Endodermal cell (in vitro differentiated cells): ENCODE measurements around the gene PLCXD3. TPM values are rescaled to one million over a fixed set of nuclear protein-coding genes. Genes with fewer than 3 reads are reported as not detected.

ENCODE experiments used
- DNase-seq: peaks from one replicate; pipeline ENCODE4 v3.0.0-alpha.2; 2017
- H3K27ac ChIP-seq: 2 replicates; pipeline ENCODE4 v1.5.1; 2013; ENCODE audit warnings: mild to moderate bottlenecking, low read depth, low read length, moderate library complexity
- H3K27me3 ChIP-seq: 2 replicates; pipeline ENCODE4 v1.6.1; 2013; ENCODE audit warnings: mild to moderate bottlenecking, low read length, moderate library complexity; ENCODE audit not compliant: insufficient read depth, control insufficient read depth, poor library complexity, severe bottlenecking
- H3K36me3 ChIP-seq: 2 replicates; pipeline ENCODE4 v1.7.0; 2013; ENCODE audit warnings: mild to moderate bottlenecking, low read length, moderate library complexity; ENCODE audit not compliant: control insufficient read depth, insufficient read depth
- H3K4me1 ChIP-seq: one replicate; pipeline ENCODE4 v1.7.0; 2013; ENCODE audit warnings: low read length; ENCODE audit not compliant: control insufficient read depth, insufficient read depth
- H3K4me3 ChIP-seq: 2 replicates; pipeline ENCODE4 v1.5.1; 2013; ENCODE audit warnings: mild to moderate bottlenecking, low read length, moderate library complexity
- H3K9ac ChIP-seq: 2 replicates; pipeline ENCODE4 v1.6.1; 2013; ENCODE audit warnings: mild to moderate bottlenecking, low read length, moderate library complexity; ENCODE audit not compliant: poor library complexity, severe bottlenecking; ENCODE audit errors: extremely low read depth
- H3K9me3 ChIP-seq: 2 replicates; pipeline ENCODE4 v1.6.1; 2013; ENCODE audit warnings: mild to moderate bottlenecking, low read length, moderate library complexity; ENCODE audit not compliant: control insufficient read depth
- H3K27ac Mint-ChIP-seq: 2 replicates; pipeline ENCODE4 v1.8.0; 2020; ENCODE audit warnings: mixed read lengths
- H3K27me3 Mint-ChIP-seq: 2 replicates; pipeline ENCODE4 v1.8.0; 2021; ENCODE audit warnings: mild to moderate bottlenecking, mixed read lengths; ENCODE audit not compliant: insufficient read depth
- H3K36me3 Mint-ChIP-seq: 2 replicates; pipeline ENCODE4 v1.8.0; 2020; ENCODE audit warnings: low read depth, mixed read lengths
- H3K4me1 Mint-ChIP-seq: 2 replicates; pipeline ENCODE4 v1.8.0; 2020; ENCODE audit warnings: mixed read lengths
- H3K4me3 Mint-ChIP-seq: 2 replicates; pipeline ENCODE4 v1.8.0; 2020; ENCODE audit warnings: mild to moderate bottlenecking, moderate library complexity, mixed read lengths
- H3K9me3 Mint-ChIP-seq: 2 replicates; pipeline ENCODE4 v1.8.0; 2020; ENCODE audit warnings: mild to moderate bottlenecking, mixed read lengths
- CTCF ChIP-seq: fragments of 200-600 bp; sonication (generic); conservative IDR thresholded peaks from 2 replicates; pipeline ENCODE4 v1.5.0; 2021; ENCODE audit warnings: antibody characterized with exemption, mild to moderate bottlenecking
- WGBS, 2 experiments: methylation state at CpG; one replicate each; pipeline versions ENCODE4 v1.1.5 to v1.1.7; 2013; ENCODE audit warnings: missing lambda C conversion rate in 2 of 2, mixed read lengths in 1 of 2; ENCODE audit not compliant: insufficient coverage in 1 of 2, insufficient read length in 1 of 2; 5-methylcytosine and 5-hydroxymethylcytosine counted together
- total RNA-seq, 2 donors: library from RNA; stranded (reverse); fragmentation: NEBNext Ultra II Directional in 1 of 2; extraction: Animal tissue kit (Norgen Biotek cat#: 25700) in 1 of 2; gene quantifications; 2 replicates in 1 of 2; 3 replicates in 1 of 2; pipeline ENCODE4 v1.2.1, GENCODE V29; 2021

The PLCXD3 gene
- total RNA-seq, 2 donors from 2014 or later: 41.8 to 43.3 TPM

GRCh38 chr5:41547991-41548390, 37.6 kb upstream of the PLCXD3 start:
- no peak overlapping the region for H3K27ac ChIP-seq
- no peak for DNase-seq
- 100% methylated on average over 1 of the region's 1 CpG; no CpG with 5 or more reads in 1 of the 2 experiments for WGBS, 2 experiments
- H3K9me3 ChIP-seq: peaks cover 5% of the 10 kb centered on the region
- no peak overlapping the region for H3K9ac ChIP-seq
- no peak for TF ChIP-seq CTCF
- H3K4me3 ChIP-seq: no peak overlapping the region
- peaks cover 1% of the 10 kb centered on the region for H3K27me3 Mint-ChIP-seq
- H3K27ac Mint-ChIP-seq: no peak overlapping the region
- no peaks in the 10 kb centered on the region for H3K4me1 ChIP-seq
- no peaks in the 10 kb centered on the region for H3K36me3 ChIP-seq
- no peaks in the 10 kb centered on the region for H3K36me3 Mint-ChIP-seq
- no peaks in the 10 kb centered on the region for H3K4me1 Mint-ChIP-seq
- no peaks in the 10 kb centered on the region for H3K27me3 ChIP-seq
- peaks cover 19% of the 10 kb centered on the region for H3K9me3 Mint-ChIP-seq
- no peak overlapping the region for H3K4me3 Mint-ChIP-seq

DNA sequence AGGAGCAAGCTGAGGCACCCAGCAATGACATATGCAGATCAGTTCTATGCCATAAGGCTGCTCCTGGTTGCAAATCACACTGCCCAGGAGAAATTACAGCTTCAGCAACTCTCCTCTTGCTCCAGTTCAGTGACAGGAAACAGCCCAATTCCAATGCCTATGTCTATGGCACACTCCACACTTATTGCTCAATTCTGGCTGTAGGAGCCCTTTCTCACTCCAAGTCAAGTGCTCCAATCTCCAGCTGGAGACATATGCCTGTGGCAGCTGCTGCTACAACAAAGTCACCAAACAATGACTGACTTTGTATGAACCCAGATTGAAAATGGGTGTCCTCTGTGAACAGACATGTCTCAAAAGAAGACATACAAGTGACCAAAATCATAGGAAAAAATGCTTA, 31.8 kb upstream of the PLCXD3 start:
- peaks cover 5% of the 10 kb centered on the region for H3K9me3 Mint-ChIP-seq
- H3K36me3 ChIP-seq: no peaks in the 10 kb centered on the region
- no peaks in the 10 kb centered on the region for H3K4me1 Mint-ChIP-seq
- no peak overlapping the region for H3K27ac Mint-ChIP-seq
- no peak overlapping the region for H3K4me3 Mint-ChIP-seq
- no peaks in the 10 kb centered on the region for H3K4me1 ChIP-seq
- H3K27ac ChIP-seq: no peak overlapping the region
- peaks cover 7% of the 10 kb centered on the region for H3K9me3 ChIP-seq
- no peak for DNase-seq
- no peaks in the 10 kb centered on the region for H3K27me3 ChIP-seq
- no peak overlapping the region for H3K9ac ChIP-seq
- H3K27me3 Mint-ChIP-seq: peaks cover 4% of the 10 kb centered on the region
- H3K36me3 Mint-ChIP-seq: no peaks in the 10 kb centered on the region
- TF ChIP-seq CTCF: no peak
- no peak overlapping the region for H3K4me3 ChIP-seq

GRCh38 chr5:41539454-41539853, 29.1 kb upstream of the PLCXD3 start:
- Mint-ChIP-seq H3K4me3 (no peak overlapping the region), H3K27me3 (peaks cover 5% of the 10 kb centered on the region), H3K36me3 (no peaks in the 10 kb centered on the region), H3K27ac (no peak overlapping the region), H3K9me3 (peaks cover 20% of the 10 kb centered on the region), H3K4me1 (no peaks in the 10 kb centered on the region)
- H3K36me3 ChIP-seq: no peaks in the 10 kb centered on the region
- no peak overlapping the region for H3K9ac ChIP-seq
- no peak overlapping the region for H3K4me3 ChIP-seq
- DNase-seq: no peak
- H3K27me3 ChIP-seq: no peaks in the 10 kb centered on the region
- peaks cover 11% of the 10 kb centered on the region for H3K9me3 ChIP-seq
- no peaks in the 10 kb centered on the region for H3K4me1 ChIP-seq
- TF ChIP-seq CTCF: no peak
- 74 to 87% methylated on average over 2 of the region's 2 CpGs for WGBS, 2 experiments
- no peak overlapping the region for H3K27ac ChIP-seq
